GM23338 (cell line): ENCODE data around the gene BMPR1B.

Experiments
- CREB1 ChIP-seq: fragments of 250-450 bp; sonication (Bioruptor Pico); IDR thresholded peaks from 2 replicates; pipeline ENCODE4 v1.5.0; 2020; ENCODE audit warnings: low read depth, mild to moderate bottlenecking, moderate library complexity
- EZH2 ChIP-seq: fragments of 200-600 bp; sonication (generic); IDR thresholded peaks from one replicate; pipeline ENCODE4 v1.8.0; 2017; ENCODE audit warnings: antibody characterized with exemption, mild to moderate bottlenecking, low read depth; ENCODE audit not compliant: unreplicated experiment
- EZH2phosphoT487 ChIP-seq: fragments of 200-600 bp; sonication (generic); IDR thresholded peaks from one replicate; pipeline ENCODE4 v1.8.1; 2018; ENCODE audit warnings: antibody characterized with exemption; ENCODE audit not compliant: unreplicated experiment
- JUNB ChIP-seq: IDR thresholded peaks from one replicate; pipeline ENCODE4 v1.6.1; 2016; ENCODE audit warnings: antibody characterized with exemption; ENCODE audit not compliant: unreplicated experiment
- NANOG ChIP-seq: IDR thresholded peaks from 2 replicates; pipeline ENCODE4 v1.6.1; 2016; ENCODE audit warnings: antibody characterized with exemption, borderline replicate concordance
- POLR2AphosphoS5 ChIP-seq: IDR thresholded peaks from 2 replicates; pipeline ENCODE4 v1.6.1; 2016; ENCODE audit warnings: antibody characterized with exemption, low read depth
- STAT1 ChIP-seq: IDR thresholded peaks from one replicate; pipeline ENCODE4 v1.6.1; 2016; ENCODE audit warnings: antibody characterized with exemption; ENCODE audit not compliant: unreplicated experiment
- ZNF114 ChIP-seq: fragments of 250-450 bp; sonication (Bioruptor Pico); IDR thresholded peaks from 2 replicates; pipeline ENCODE4 v1.5.0; 2020; ENCODE audit warnings: mild to moderate bottlenecking, moderate library complexity
- ZNF331 ChIP-seq: fragments of 250-450 bp; sonication (Bioruptor Pico); IDR thresholded peaks from 2 replicates; pipeline ENCODE4 v1.5.0; 2020; ENCODE audit warnings: low read depth, mild to moderate bottlenecking, moderate library complexity
- TF ChIP-seq, protein P1 (sequence below), 2 experiments: fragments of 200-600 bp in 1 of 2; sonication (generic) in 1 of 2; conservative IDR thresholded peaks; 2 replicates each; pipeline versions ENCODE4 v1.5.1 to v1.6.1; 2016 to 2017; ENCODE audit warnings: antibody characterized with exemption in 2 of 2, low read depth in 2 of 2, mild to moderate bottlenecking in 2 of 2, moderate library complexity in 1 of 2
- TF ChIP-seq, protein P2 (sequence below): IDR thresholded peaks from 2 replicates; pipeline ENCODE4 v1.6.1; 2016; ENCODE audit warnings: antibody characterized with exemption
- TF ChIP-seq, protein P3 (sequence below): IDR thresholded peaks from one replicate; pipeline ENCODE4 v1.6.1; 2018; ENCODE audit warnings: antibody characterized with exemption; ENCODE audit not compliant: unreplicated experiment

DNA sequence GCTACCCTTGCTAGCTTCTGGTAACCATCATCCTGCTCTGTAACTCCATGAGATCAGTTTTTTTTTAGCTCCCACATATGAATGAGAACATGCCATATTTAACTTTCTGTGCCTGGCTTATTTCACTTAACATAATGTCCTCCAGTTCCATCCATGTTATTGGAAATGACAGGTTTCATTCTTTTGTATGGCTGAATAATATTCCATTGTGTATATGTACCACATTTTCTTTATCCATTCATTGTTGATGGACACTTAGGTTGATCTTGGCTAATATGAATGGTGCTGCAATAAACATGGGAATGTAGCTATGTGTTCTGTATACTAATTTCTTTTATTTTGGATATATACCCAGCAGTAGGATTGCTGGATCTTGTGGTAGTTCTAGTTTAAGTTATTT is 204.7 kb downstream of the BMPR1B start:
- TF ChIP-seq EZH2: no peak
- TF ChIP-seq, protein P1, sequence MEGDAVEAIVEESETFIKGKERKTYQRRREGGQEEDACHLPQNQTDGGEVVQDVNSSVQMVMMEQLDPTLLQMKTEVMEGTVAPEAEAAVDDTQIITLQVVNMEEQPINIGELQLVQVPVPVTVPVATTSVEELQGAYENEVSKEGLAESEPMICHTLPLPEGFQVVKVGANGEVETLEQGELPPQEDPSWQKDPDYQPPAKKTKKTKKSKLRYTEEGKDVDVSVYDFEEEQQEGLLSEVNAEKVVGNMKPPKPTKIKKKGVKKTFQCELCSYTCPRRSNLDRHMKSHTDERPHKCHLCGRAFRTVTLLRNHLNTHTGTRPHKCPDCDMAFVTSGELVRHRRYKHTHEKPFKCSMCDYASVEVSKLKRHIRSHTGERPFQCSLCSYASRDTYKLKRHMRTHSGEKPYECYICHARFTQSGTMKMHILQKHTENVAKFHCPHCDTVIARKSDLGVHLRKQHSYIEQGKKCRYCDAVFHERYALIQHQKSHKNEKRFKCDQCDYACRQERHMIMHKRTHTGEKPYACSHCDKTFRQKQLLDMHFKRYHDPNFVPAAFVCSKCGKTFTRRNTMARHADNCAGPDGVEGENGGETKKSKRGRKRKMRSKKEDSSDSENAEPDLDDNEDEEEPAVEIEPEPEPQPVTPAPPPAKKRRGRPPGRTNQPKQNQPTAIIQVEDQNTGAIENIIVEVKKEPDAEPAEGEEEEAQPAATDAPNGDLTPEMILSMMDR (conservative IDR thresholded peaks at IDR 0.05; ENCODE audit: low read depth in 2 of 2): no peak
- no peak for TF ChIP-seq CREB1
- no peak for TF ChIP-seq EZH2phosphoT487
- TF ChIP-seq JUNB: no peak
- TF ChIP-seq POLR2AphosphoS5: no peak
- TF ChIP-seq, protein P2, sequence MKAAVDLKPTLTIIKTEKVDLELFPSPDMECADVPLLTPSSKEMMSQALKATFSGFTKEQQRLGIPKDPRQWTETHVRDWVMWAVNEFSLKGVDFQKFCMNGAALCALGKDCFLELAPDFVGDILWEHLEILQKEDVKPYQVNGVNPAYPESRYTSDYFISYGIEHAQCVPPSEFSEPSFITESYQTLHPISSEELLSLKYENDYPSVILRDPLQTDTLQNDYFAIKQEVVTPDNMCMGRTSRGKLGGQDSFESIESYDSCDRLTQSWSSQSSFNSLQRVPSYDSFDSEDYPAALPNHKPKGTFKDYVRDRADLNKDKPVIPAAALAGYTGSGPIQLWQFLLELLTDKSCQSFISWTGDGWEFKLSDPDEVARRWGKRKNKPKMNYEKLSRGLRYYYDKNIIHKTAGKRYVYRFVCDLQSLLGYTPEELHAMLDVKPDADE: no peak
- TF ChIP-seq, protein P3, sequence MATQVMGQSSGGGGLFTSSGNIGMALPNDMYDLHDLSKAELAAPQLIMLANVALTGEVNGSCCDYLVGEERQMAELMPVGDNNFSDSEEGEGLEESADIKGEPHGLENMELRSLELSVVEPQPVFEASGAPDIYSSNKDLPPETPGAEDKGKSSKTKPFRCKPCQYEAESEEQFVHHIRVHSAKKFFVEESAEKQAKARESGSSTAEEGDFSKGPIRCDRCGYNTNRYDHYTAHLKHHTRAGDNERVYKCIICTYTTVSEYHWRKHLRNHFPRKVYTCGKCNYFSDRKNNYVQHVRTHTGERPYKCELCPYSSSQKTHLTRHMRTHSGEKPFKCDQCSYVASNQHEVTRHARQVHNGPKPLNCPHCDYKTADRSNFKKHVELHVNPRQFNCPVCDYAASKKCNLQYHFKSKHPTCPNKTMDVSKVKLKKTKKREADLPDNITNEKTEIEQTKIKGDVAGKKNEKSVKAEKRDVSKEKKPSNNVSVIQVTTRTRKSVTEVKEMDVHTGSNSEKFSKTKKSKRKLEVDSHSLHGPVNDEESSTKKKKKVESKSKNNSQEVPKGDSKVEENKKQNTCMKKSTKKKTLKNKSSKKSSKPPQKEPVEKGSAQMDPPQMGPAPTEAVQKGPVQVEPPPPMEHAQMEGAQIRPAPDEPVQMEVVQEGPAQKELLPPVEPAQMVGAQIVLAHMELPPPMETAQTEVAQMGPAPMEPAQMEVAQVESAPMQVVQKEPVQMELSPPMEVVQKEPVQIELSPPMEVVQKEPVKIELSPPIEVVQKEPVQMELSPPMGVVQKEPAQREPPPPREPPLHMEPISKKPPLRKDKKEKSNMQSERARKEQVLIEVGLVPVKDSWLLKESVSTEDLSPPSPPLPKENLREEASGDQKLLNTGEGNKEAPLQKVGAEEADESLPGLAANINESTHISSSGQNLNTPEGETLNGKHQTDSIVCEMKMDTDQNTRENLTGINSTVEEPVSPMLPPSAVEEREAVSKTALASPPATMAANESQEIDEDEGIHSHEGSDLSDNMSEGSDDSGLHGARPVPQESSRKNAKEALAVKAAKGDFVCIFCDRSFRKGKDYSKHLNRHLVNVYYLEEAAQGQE: no peak
- no peak for TF ChIP-seq ZNF331 (CRISPR knock-in tag)
- TF ChIP-seq NANOG: no peak
- no peak for TF ChIP-seq ZNF114 (CRISPR knock-in tag)
- no peak for TF ChIP-seq STAT1
